HepG2 (cell line): Measurements from ENCODE around the gene ERCC6. TPM values are rescaled to one million over a fixed set of nuclear protein-coding genes. Genes with fewer than 3 reads are reported as not detected.

Source experiments
- ELF4 ChIP-seq: sonication (generic); formaldehyde crosslinking; IDR thresholded peaks from 2 replicates; pipeline ENCODE4 v1.5.0; 2020; ENCODE audit warnings: missing genetic modification reagents, mild to moderate bottlenecking, moderate library complexity, borderline replicate concordance
- FOXJ3 ChIP-seq: sonication (generic); formaldehyde crosslinking; IDR thresholded peaks from 2 replicates; pipeline ENCODE4 v1.4.0; 2020; ENCODE audit warnings: missing genetic modification reagents, mild to moderate bottlenecking, borderline replicate concordance
- GABPA ChIP-seq, 2 experiments: IDR thresholded peaks; 2 replicates each; pipeline ENCODE4 v1.6.1; 2011 to 2016; ENCODE audit warnings: low read depth in 2 of 2, low read length in 1 of 2, missing biosample characterization in 1 of 2, missing genetic modification characterization in 1 of 2
- HNF1A ChIP-seq, 2 experiments: sonication (generic) in 1 of 2; formaldehyde crosslinking in 1 of 2; IDR thresholded peaks; 2 replicates each; pipeline versions ENCODE4 v1.4.0 to v1.6.1; 2016 to 2020; ENCODE audit warnings: borderline replicate concordance in 1 of 2, low read depth in 1 of 2, mild to moderate bottlenecking in 1 of 2, missing genetic modification reagents in 1 of 2
- IKZF1 ChIP-seq: fragments of 450-650 bp; IDR thresholded peaks from 2 replicates; pipeline ENCODE4 v1.7.1; 2016
- MBD4 ChIP-seq: IDR thresholded peaks from 2 replicates; pipeline ENCODE4 v1.6.1; 2012; ENCODE audit warnings: low read length, inconsistent platforms, borderline replicate concordance
- MTA1 ChIP-seq: sonication (generic); formaldehyde crosslinking; IDR thresholded peaks from 2 replicates; pipeline ENCODE4 v1.4.0; 2020; ENCODE audit warnings: missing genetic modification reagents, mild to moderate bottlenecking, borderline replicate concordance
- PAWR ChIP-seq: sonication (generic); formaldehyde crosslinking; IDR thresholded peaks from 2 replicates; pipeline ENCODE4 v1.4.0; 2020; ENCODE audit warnings: missing genetic modification reagents, mild to moderate bottlenecking, borderline replicate concordance
- PAXIP1 ChIP-seq: sonication (generic); formaldehyde crosslinking; conservative IDR thresholded peaks from 2 replicates; pipeline ENCODE4 v1.4.0; 2020; ENCODE audit warnings: mild to moderate bottlenecking, missing genetic modification reagents, moderate library complexity
- RARA ChIP-seq: IDR thresholded peaks from 2 replicates; pipeline ENCODE4 v1.6.1; 2016; ENCODE audit warnings: missing genetic modification reagents, missing compliant biosample characterization
- SRY ChIP-seq: sonication (generic); formaldehyde crosslinking; IDR thresholded peaks from 2 replicates; pipeline ENCODE4 v1.8.0; 2022; ENCODE audit warnings: mild to moderate bottlenecking, missing genetic modification reagents
- TSC22D2 ChIP-seq: sonication (generic); formaldehyde crosslinking; IDR thresholded peaks from 2 replicates; pipeline ENCODE4 v1.5.1; 2020; ENCODE audit warnings: missing genetic modification reagents, mild to moderate bottlenecking, borderline replicate concordance
- ZNF496 ChIP-seq: sonication (generic); formaldehyde crosslinking; IDR thresholded peaks from 2 replicates; pipeline ENCODE4 v1.8.1; 2023; ENCODE audit warnings: mild to moderate bottlenecking, moderate library complexity, missing genetic modification reagents; ENCODE audit not compliant: insufficient replicate concordance
- ZNF552 ChIP-seq: sonication (generic); formaldehyde crosslinking; IDR thresholded peaks from 2 replicates; pipeline ENCODE4 v1.9.0; 2022; ENCODE audit warnings: missing genetic modification reagents, mild to moderate bottlenecking, borderline replicate concordance
- ZNF775 ChIP-seq: sonication (generic); formaldehyde crosslinking; IDR thresholded peaks from 2 replicates; pipeline ENCODE4 v1.4.0; 2020; ENCODE audit warnings: missing genetic modification reagents, mild to moderate bottlenecking, moderate library complexity, borderline replicate concordance
- polyA plus RNA-seq, 8 experiments: library from polyadenylated mRNA; depleted of rRNA in 3 of 8; stranded (reverse) in 7 of 8; unstranded in 1 of 8; fragments of >200 nt; fragmentation: Illumina TruSeq in 4 of 8; extraction: Trizol in 4 of 8; gene quantifications; 2 replicates each; pipeline versions ENCODE4 v1.2.1 to v1.2.3, GENCODE V29; 2011 to 2016; ENCODE audit warnings: low read depth in 4 of 8, missing spikeins in 1 of 8, mixed read lengths in 1 of 8; ENCODE audit not compliant: insufficient read depth in 1 of 8
- total RNA-seq, 5 experiments: library from RNA; depleted of rRNA; stranded (reverse); fragments of >200 nt; fragmentation: Illumina TruSeq; extraction: Trizol; gene quantifications; 2 replicates each; pipeline ENCODE4 v1.2.3, GENCODE V29; 2016; ENCODE audit warnings: low read depth in 1 of 5
- TF ChIP-seq, protein P1 (sequence below): conservative IDR thresholded peaks from 2 replicates; pipeline ENCODE4 v1.6.1; 2018; ENCODE audit warnings: missing genetic modification reagents
- TF ChIP-seq, protein P2 (sequence below): IDR thresholded peaks from 2 replicates; pipeline ENCODE4 v1.6.1; 2016; ENCODE audit warnings: missing genetic modification reagents, missing compliant biosample characterization

The ERCC6 gene
- total and polyA plus RNA-seq, 2 of the 13 experiments (the other 11 are each of a cell fraction or from before 2014, with no cell fraction given) = 5.1 to 9.8 TPM

- peak; percentile 23; the same call in 1 of the 2 replicates for TF ChIP-seq PAXIP1 (CRISPR knock-in tag)
- TF ChIP-seq RARA (CRISPR knock-in tag) = peak; percentile 22; the same call in 1 of the 2 replicates
- TF ChIP-seq HNF1A (IDR thresholded peaks at IDR 0.05; ENCODE audit: low read depth) = no peak
- no peak; the same call in none of the 2 replicates for TF ChIP-seq HNF1A (CRISPR knock-in tag; IDR thresholded peaks at IDR 0.05; ENCODE audit: borderline replicate concordance)
- TF ChIP-seq, protein P1, sequence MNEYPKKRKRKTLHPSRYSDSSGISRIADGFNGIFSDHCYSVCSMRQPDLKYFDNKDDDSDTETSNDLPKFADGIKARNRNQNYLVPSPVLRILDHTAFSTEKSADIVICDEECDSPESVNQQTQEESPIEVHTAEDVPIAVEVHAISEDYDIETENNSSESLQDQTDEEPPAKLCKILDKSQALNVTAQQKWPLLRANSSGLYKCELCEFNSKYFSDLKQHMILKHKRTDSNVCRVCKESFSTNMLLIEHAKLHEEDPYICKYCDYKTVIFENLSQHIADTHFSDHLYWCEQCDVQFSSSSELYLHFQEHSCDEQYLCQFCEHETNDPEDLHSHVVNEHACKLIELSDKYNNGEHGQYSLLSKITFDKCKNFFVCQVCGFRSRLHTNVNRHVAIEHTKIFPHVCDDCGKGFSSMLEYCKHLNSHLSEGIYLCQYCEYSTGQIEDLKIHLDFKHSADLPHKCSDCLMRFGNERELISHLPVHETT (CRISPR knock-in tag) = no peak
- TF ChIP-seq IKZF1 = no peak
- peak; percentile 51; the same call in 1 of the 2 replicates for TF ChIP-seq FOXJ3 (CRISPR knock-in tag)
- TF ChIP-seq MTA1 (CRISPR knock-in tag) = peak; percentile 39; the same call in 1 of the 2 replicates
- TF ChIP-seq MBD4 = no peak
- peak; percentile 37; the same call in 1 of the 2 replicates for TF ChIP-seq ZNF552 (CRISPR knock-in tag)
- no peak for TF ChIP-seq PAWR (CRISPR knock-in tag)
- peak; percentile 94; the same call in 1 of the 2 replicates for TF ChIP-seq SRY (CRISPR knock-in tag)
- peak; percentile 74; the same call in 1 of the 2 replicates for TF ChIP-seq ELF4 (CRISPR knock-in tag)
- 0 out of 2 replicates have a peak, but pooled peaks have one; percentile 3 for TF ChIP-seq ZNF775 (CRISPR knock-in tag)
- no peak for TF ChIP-seq TSC22D2 (CRISPR knock-in tag)
- no peak for TF ChIP-seq ZNF496
- TF ChIP-seq, protein P2, sequence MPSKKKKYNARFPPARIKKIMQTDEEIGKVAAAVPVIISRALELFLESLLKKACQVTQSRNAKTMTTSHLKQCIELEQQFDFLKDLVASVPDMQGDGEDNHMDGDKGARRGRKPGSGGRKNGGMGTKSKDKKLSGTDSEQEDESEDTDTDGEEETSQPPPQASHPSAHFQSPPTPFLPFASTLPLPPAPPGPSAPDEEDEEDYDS (CRISPR knock-in tag) = peak; percentile 82
- peak; percentile 80 for TF ChIP-seq GABPA (IDR thresholded peaks at IDR 0.05; ENCODE audit: low read depth, low read length)
- TF ChIP-seq GABPA (CRISPR knock-in tag; IDR thresholded peaks at IDR 0.05; ENCODE audit: low read depth) = peak; percentile 91
These were observed at the start of gene ERCC6 (continued) for GRCh38 chr10:49538381-49539319.
